Prostate gland (tissue), 2 donors: Measurements from ENCODE around the gene RBAK. TPM values are rescaled to one million over a fixed set of nuclear protein-coding genes. Genes with fewer than 3 reads are reported as not detected.
"Not testable (repeated sequence)": the region's sequence is repeated elsewhere in the genome, so short reads cannot be mapped to it uniquely, and the experiment has no call there.

Experiments
- DNase-seq: peaks from one replicate; pipeline ENCODE4 v3.0.0-alpha.2; 2019; ENCODE audit warnings: low spot score
- H3K27ac ChIP-seq, 2 donors: fragments of 200-600 bp; sonication (generic); 2 replicates each; pipeline ENCODE4 v1.5.1; 2017 to 2019
- H3K27me3 ChIP-seq: fragments of 200-600 bp; sonication (generic); replicated peaks from 2 replicates; pipeline ENCODE4 v1.5.1; 2019; ENCODE audit not compliant: insufficient read depth
- H3K36me3 ChIP-seq, 2 donors: fragments of 200-600 bp; sonication (generic); 1 replicate in 1 of 2; 2 replicates in 1 of 2; pipeline versions ENCODE4 v1.5.1 to v1.8.1; 2017 to 2019
- H3K4me1 ChIP-seq: fragments of 200-600 bp; sonication (generic); replicated peaks from 2 replicates; pipeline ENCODE4 v1.5.1; 2019
- H3K4me3 ChIP-seq, 2 donors: fragments of 200-600 bp; sonication (generic); 2 replicates each; pipeline ENCODE4 v1.5.1; 2017 to 2019
- H3K9me3 ChIP-seq: fragments of 200-600 bp; sonication (generic); 2 replicates; pipeline ENCODE4 v1.5.1; 2017
- CTCF ChIP-seq, 4 experiments: fragments of 200-600 bp in 2 of 4; fragments of 450-650 bp in 2 of 4; sonication (generic) in 2 of 4; IDR thresholded peaks; 1 replicate in 3 of 4; 2 replicates in 1 of 4; pipeline ENCODE4 v1.5.1; 2016 to 2019; ENCODE audit warnings: antibody characterized with exemption in 4 of 4, mild to moderate bottlenecking in 2 of 4, moderate library complexity in 2 of 4
- POLR2A ChIP-seq: fragments of 450-650 bp; IDR thresholded peaks from one replicate; pipeline ENCODE4 v1.6.1; 2016; ENCODE audit warnings: antibody characterized with exemption, mild to moderate bottlenecking
- POLR2AphosphoS5 ChIP-seq: sonication (generic); formaldehyde crosslinking; IDR thresholded peaks from one replicate; pipeline ENCODE4 v1.6.1; 2017; ENCODE audit warnings: antibody characterized with exemption
- WGBS: methylation state at CpG from one replicate; pipeline ENCODE4 v1.1.5; 2018; 5-methylcytosine and 5-hydroxymethylcytosine counted together
- intact Hi-C: fragments of 100-400 bp; cut with DNase I; formaldehyde crosslinking; loops from one replicate; pipeline ENCODE4 v1.14.2; 2022
- total RNA-seq, 2 donors: library from RNA; depleted of rRNA; stranded (reverse); fragments of >200 nt; gene quantifications; one replicate each; pipeline ENCODE4 v1.1.0, GENCODE V29; 2016

Gene RBAK
- total RNA-seq, 2 donors from 2014 or later = 10.6 to 11.7 TPM

DNA sequence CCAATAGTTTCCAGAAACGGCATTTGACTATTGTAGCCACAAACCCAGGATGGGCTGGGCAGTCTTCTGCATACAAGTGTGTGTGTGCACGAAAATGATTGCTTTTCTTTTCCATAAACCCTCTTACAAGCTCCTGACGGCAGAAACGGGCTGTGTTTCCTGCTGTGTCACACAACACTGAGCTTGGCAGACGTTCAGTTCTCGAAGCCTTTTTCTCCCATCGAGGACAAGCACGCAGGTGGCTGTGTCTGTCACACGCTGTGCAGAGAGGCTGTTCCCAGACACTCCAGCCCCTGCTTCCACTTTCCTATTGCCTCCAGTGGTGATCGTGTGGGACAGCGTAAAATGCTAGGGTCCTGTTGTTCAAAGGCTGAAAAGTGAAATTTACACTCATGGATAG is 32.1 kb downstream of the RBAK start:
- Histone ChIP-seq H3K4me1 (no peaks in the 10 kb centered on the region), H3K27me3 (no peaks in the 10 kb centered on the region), H3K27ac (no peak overlapping the region), H3K36me3 (no peaks in the 10 kb centered on the region), H3K4me3 (no peak overlapping the region), H3K9me3 (no peaks in the 10 kb centered on the region)
- no peak for TF ChIP-seq POLR2AphosphoS5
- TF ChIP-seq CTCF (IDR thresholded peaks at IDR 0.05) = no peak
- no peak for TF ChIP-seq POLR2A
- 31% methylated on average over 11 of the region's 11 CpGs for WGBS
- intact Hi-C loops = no loop called here
- no peak for DNase-seq

- TF ChIP-seq POLR2A = no peak
- TF ChIP-seq POLR2AphosphoS5 = no peak
- Histone ChIP-seq H3K4me3 (no peak overlapping the region), H3K9me3 (no peaks in the 10 kb centered on the region), H3K4me1 (no peaks in the 10 kb centered on the region), H3K36me3 (no peaks in the 10 kb centered on the region), H3K27ac (no peak overlapping the region), H3K27me3 (no peaks in the 10 kb centered on the region)
- 39% methylated on average over 7 of the region's 7 CpGs for WGBS
- no peak for DNase-seq
- intact Hi-C loops = no loop called here
Measured at GRCh38 chr7:5082806-5083205, 37.1 kb downstream of the RBAK start.

DNA sequence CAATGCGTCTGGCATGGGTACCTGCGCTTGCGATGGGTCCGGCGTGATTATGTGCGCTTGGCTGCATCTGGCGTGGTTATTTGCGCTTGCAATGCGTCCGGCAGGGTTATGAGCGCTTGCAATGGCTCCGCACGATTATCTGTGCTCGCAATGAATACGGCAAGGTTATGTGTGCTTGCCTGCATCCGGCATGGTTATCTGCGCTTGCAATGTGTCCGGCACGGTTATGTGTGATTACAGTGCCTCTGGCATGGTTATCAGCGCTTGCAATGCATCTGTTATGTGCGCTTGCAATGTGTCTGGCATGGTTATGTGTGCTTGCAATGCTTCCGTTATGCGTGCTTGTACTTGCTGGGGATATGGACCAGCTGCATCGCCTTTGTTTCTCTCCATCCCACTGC is 37.7 kb downstream of the RBAK start:
- TF ChIP-seq POLR2A = no peak
- TF ChIP-seq CTCF (IDR thresholded peaks at IDR 0.05) = no peak
- TF ChIP-seq POLR2AphosphoS5 = no peak
- intact Hi-C loops = no loop called here
- no peak overlapping the region for H3K27ac ChIP-seq
- no peak for DNase-seq
- no peaks in the 10 kb centered on the region for H3K27me3 ChIP-seq
- no peaks in the 10 kb centered on the region for H3K36me3 ChIP-seq
- no peaks in the 10 kb centered on the region for H3K4me1 ChIP-seq
- 79% methylated on average over 24 of the region's 24 CpGs for WGBS
- H3K9me3 ChIP-seq = no peaks in the 10 kb centered on the region
- H3K4me3 ChIP-seq = no peak overlapping the region

DNA sequence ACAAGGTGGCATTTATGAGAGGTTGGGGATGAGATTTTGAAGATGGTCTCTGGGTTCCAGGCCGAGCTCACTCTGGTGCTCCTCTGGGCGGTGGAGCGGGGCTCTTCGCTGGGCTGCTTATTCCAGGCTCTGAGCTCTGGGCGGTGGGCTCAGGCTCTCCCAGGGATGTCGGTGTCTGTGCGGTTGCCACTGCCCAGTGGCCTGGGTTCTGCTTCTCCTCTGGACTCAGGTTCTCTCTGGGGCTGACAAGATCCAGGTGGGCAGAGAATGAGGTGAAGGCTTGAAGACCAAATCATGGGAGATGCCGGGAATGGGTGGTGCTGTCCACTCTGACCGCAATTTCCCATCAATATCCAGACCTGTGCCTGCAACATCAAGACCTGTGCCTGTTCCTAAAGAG is 40.6 kb downstream of the RBAK start:
- Histone ChIP-seq H3K9me3 (no peaks in the 10 kb centered on the region), H3K27me3 (no peaks in the 10 kb centered on the region), H3K36me3 (no peaks in the 10 kb centered on the region), H3K4me3 (no peak overlapping the region), H3K27ac (no peak overlapping the region), H3K4me1 (no peaks in the 10 kb centered on the region)
- WGBS = 74% methylated on average over 9 of the region's 9 CpGs
- intact Hi-C loops = no loop called here
- DNase-seq = no peak
- TF ChIP-seq POLR2A (no peak), POLR2AphosphoS5 (no peak), CTCF (IDR thresholded peaks at IDR 0.05) (no peak)

DNA sequence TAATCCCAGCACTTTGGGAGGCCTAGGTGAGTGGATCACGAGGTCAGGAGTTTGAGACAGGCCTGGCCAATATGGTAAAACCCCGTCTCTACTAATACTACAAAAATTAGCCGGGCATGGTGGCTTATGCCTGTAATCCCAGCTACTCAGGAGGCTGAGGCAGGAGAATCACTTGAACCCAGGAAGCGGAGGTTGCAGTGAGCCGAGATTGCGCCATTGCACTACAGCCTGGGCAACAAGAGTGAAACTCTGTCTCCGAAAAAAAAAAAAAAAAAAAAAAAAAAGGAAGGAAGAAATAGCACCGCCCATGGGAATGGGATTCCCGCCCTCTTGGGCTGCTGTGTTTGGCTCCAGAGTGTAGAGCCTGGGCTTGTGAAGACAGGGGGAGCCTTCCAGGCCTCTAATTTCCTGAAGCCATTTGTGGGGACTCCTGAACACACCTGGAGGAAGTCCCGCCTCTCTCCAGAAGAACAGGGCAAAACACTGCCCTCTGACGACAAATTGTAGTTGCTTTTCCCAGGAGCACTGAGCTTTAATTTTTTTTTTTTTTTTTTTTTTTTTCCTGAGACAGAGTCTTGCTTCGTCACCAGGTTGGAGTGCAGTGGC is 42.7 kb downstream of the RBAK start:
- DNase-seq, H3K4me3 ChIP-seq, intact Hi-C loops: not testable (repeated sequence)

GRCh38 chr7:5088906-5089305 is 43.2 kb downstream of the RBAK start:
- no peaks in the 10 kb centered on the region for H3K4me1 ChIP-seq
- H3K9me3 ChIP-seq = no peaks in the 10 kb centered on the region
- no peaks in the 10 kb centered on the region for H3K36me3 ChIP-seq
- no peaks in the 10 kb centered on the region for H3K27me3 ChIP-seq
- no peak for DNase-seq
- TF ChIP-seq CTCF (IDR thresholded peaks at IDR 0.05) (no peak), POLR2AphosphoS5 (no peak), POLR2A (no peak)
- H3K4me3 ChIP-seq = no peak overlapping the region
- H3K27ac ChIP-seq = no peak overlapping the region
- WGBS = 58% methylated on average over 8 of the region's 8 CpGs
- intact Hi-C loops = no loop called here

More for the DNA sequence above, 42.7 kb downstream of the RBAK start:
- not testable (repeated sequence) for H3K9me3 ChIP-seq, H3K36me3 ChIP-seq, H3K27ac ChIP-seq, H3K4me1 ChIP-seq, H3K27me3 ChIP-seq
- 77% methylated on average over 12 of the region's 12 CpGs for WGBS
